22Rv1 (cell line): ENCODE data around the gene FAM184B.

Source experiments
- CTCF ChIP-seq: fragments of 450-650 bp; IDR thresholded peaks from 2 replicates; pipeline ENCODE4 v1.5.1; 2017; ENCODE audit warnings: mild to moderate bottlenecking
- ZFX ChIP-seq: fragments of 450-650 bp; IDR thresholded peaks from 2 replicates; pipeline ENCODE4 v1.6.1; 2017; ENCODE audit warnings: antibody characterized with exemption, borderline replicate concordance

GRCh38 chr4:17787315-17787714 lies 5.9 kb upstream of the FAM184B start:
- TF ChIP-seq CTCF (no peak), ZFX (no peak)
